ENCODE measurements around the gene SPDYE4.

DNA sequence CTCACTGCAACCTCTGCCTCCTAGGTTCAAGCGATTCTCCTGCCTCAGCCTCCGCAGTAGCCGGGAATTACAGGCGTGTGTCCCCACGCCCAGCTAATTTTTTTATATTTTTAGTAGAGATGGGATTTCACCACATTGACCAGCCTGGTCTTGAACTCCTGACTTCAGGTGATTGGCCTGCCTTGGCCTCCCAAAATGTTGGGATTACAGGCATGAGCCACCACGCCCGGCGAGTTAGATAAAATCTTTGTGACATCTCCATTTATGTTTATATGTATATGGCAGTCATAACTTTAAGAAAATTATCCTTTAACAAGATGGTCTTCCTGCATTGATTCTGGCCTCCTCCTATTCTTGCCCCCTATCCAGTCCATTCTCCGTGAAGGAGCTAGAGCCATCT lies 37.8 kb downstream of the SPDYE4 start:
- TF ChIP-seq GATA2 (IDR thresholded peaks at IDR 0.05; ENCODE audit: low read depth, low read length): no peak
- no peak for TF ChIP-seq GATA3 (IDR thresholded peaks at IDR 0.05; ENCODE audit: low read depth, low read length)
